ENCODE data around the gene MINDY1. TPM values are rescaled to one million over a fixed set of nuclear protein-coding genes. Genes with fewer than 3 reads are reported as not detected.

MINDY1 gene
- polyA plus RNA-seq, 1 experiment = 12.8 TPM

DNA sequence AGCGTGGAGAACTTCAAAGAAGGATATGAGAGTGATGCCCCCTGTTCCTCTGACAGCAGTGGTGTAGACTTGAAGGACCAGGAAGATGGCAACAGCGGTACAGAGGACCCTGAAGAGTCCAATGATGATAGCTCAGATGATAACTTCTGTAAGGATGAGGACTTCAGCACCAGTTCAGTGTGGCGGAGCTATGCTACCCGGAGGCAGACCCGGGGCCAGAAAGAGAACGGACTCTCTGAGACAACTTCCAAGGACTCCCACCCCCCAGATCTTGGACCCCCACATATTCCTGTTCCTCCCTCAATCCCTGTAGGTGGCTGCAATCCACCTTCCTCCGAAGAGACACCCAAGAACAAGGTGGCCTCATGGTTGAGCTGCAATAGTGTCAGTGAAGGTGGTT, 46.1 kb downstream of the MINDY1 start:
- no peaks in the 10 kb centered on the region for H3K9me3 ChIP-seq (ENCODE audit: control insufficient read depth, insufficient read depth, low read length)
- H3K4me3 ChIP-seq (ENCODE audit: low read depth, low read length) = no peak overlapping the region
- no peak overlapping the region for H3K27ac ChIP-seq (ENCODE audit: low read depth, low read length)
- ChIA-PET POLR2A (interaction anchor here (0.6 kb wide), 1 partner anchor 39 kb away, joined by 3 read pairs; no protein-coding TSS in a partner anchor), CTCF (no interaction called here)
- TF ChIP-seq, protein P1, sequence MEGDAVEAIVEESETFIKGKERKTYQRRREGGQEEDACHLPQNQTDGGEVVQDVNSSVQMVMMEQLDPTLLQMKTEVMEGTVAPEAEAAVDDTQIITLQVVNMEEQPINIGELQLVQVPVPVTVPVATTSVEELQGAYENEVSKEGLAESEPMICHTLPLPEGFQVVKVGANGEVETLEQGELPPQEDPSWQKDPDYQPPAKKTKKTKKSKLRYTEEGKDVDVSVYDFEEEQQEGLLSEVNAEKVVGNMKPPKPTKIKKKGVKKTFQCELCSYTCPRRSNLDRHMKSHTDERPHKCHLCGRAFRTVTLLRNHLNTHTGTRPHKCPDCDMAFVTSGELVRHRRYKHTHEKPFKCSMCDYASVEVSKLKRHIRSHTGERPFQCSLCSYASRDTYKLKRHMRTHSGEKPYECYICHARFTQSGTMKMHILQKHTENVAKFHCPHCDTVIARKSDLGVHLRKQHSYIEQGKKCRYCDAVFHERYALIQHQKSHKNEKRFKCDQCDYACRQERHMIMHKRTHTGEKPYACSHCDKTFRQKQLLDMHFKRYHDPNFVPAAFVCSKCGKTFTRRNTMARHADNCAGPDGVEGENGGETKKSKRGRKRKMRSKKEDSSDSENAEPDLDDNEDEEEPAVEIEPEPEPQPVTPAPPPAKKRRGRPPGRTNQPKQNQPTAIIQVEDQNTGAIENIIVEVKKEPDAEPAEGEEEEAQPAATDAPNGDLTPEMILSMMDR (IDR thresholded peaks at IDR 0.05; ENCODE audit: low read depth, low read length) = no peak
- DNase-seq (ENCODE audit: low read depth, low spot score) = no peak
- H3K27me3 ChIP-seq (ENCODE audit: control insufficient read depth, insufficient read depth, low read length) = no peaks in the 10 kb centered on the region

DNA sequence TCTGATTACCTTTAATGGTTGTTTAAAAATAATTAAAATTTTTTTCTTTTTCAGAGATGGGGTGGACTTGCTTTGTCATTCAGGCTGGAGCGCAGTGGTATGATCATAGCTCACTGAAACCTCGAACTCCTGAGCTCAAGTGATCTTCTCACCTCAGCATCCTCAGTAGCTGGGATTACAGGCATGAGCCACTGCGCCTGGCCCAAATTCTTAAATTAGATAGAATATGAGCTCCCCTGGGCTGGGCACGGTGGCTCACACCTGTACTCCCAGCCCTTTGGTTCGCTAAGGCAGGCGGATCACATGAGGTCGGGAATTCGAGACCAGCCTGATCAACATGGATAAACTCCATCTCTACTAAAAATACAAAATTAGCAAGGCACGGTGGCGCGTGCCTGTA, 49.0 kb downstream of the MINDY1 start:
- Histone ChIP-seq H3K9me3 (ENCODE audit: control insufficient read depth, insufficient read depth, low read length) (no peaks in the 10 kb centered on the region), H3K4me3 (ENCODE audit: low read depth, low read length) (no peak overlapping the region), H3K27me3 (ENCODE audit: control insufficient read depth, insufficient read depth, low read length) (no peaks in the 10 kb centered on the region), H3K27ac (ENCODE audit: low read depth, low read length) (no peak overlapping the region)
- CTCF ChIA-PET = interaction anchor here (0.6 to 2.8 kb wide), 4 partner anchors 9 to 441 kb away, joined by 3 to 13 read pairs (median 4); no protein-coding TSS in a partner anchor
- POLR2A ChIA-PET = interaction anchor here (0.6 to 1.0 kb wide), 2 partner anchors 11 to 594 kb away, joined by 4 to 11 read pairs; partner anchors contain the start of gene RPRD2
- no peak for DNase-seq (ENCODE audit: low read depth, low spot score)
- TF ChIP-seq, protein P1 (IDR thresholded peaks at IDR 0.05; ENCODE audit: low read depth, low read length) = no peak

DNA sequence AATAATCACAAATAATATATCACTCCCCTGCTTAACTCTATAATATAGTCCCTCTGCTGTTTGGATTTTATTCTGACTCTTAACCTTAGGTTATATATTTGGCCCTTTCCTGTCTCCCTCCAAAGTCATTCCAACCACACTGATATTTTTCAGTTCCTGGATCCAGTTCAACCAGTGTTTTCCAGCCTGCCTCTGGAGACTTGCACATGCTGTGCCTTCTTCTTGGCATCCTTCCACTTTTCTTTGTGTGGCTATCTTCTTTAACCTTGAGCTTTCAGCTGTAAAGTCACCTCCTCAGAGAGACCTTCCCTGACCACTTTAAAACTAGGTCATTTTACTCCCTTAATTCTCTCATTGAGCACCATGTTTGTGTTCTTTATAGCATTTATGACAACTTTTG, 51.4 kb downstream of the MINDY1 start:
- Histone ChIP-seq H3K27me3 (ENCODE audit: control insufficient read depth, insufficient read depth, low read length) (no peaks in the 10 kb centered on the region), H3K4me3 (ENCODE audit: low read depth, low read length) (no peak overlapping the region), H3K27ac (ENCODE audit: low read depth, low read length) (no peak overlapping the region), H3K9me3 (ENCODE audit: control insufficient read depth, insufficient read depth, low read length) (no peaks in the 10 kb centered on the region)
- no peak for DNase-seq (ENCODE audit: low read depth, low spot score)
- TF ChIP-seq, protein P1 (IDR thresholded peaks at IDR 0.05; ENCODE audit: low read depth, low read length) = no peak
- POLR2A ChIA-PET = no interaction called here
- CTCF ChIA-PET = no interaction called here

DNA sequence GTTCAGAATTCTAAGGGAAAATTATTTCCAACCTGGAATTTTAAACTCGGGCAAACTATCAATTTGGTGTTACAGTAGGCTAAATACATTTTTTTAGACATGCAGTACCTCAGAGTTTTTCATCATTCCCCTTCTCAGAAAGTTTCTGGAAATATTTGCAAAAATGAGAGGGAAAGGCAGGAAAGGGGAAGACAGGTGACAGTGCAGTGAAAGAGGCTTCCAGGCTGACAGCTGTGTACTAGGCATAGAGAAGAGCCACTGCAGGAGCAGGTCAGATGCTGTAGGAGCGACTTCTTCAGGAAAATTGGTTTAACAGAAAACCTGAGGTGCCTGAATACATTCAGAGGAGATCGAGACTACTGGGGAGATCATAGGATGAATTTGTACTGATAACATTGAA, 52.0 kb downstream of the MINDY1 start:
- Histone ChIP-seq H3K27me3 (ENCODE audit: control insufficient read depth, insufficient read depth, low read length) (no peaks in the 10 kb centered on the region), H3K9me3 (ENCODE audit: control insufficient read depth, insufficient read depth, low read length) (no peaks in the 10 kb centered on the region), H3K27ac (ENCODE audit: low read depth, low read length) (no peak overlapping the region), H3K4me3 (ENCODE audit: low read depth, low read length) (no peak overlapping the region)
- DNase-seq (ENCODE audit: low read depth, low spot score) = no peak
- ChIA-PET POLR2A (no interaction called here), CTCF (no interaction called here)
- TF ChIP-seq, protein P1 (IDR thresholded peaks at IDR 0.05; ENCODE audit: low read depth, low read length) = no peak

Small RNA genes lying within 50 kb of the gene (small RNA-seq; reads per million reads assigned to genes)
- 1.3 reads per million for gene RNU6-884P (ENCODE audit: insufficient read length, low read depth)

Other genes starting within 250 kb of the MINDY1 start
- gene CTSS, start 241.1 kb downstream of the MINDY1 start, polyA plus RNA-seq (2011; rRNA removed) = 5.4 and 7.1 TPM in 2 replicates
- gene CTSK, start 198.6 kb downstream of the MINDY1 start, polyA plus RNA-seq (2011; rRNA removed) = 65.4 and 72.5 TPM in 2 replicates
- 34.2 and 40.9 TPM in 2 replicates for gene ARNT, start 130.3 kb downstream of the MINDY1 start, polyA plus RNA-seq (2011; rRNA removed)
- gene CTXND2, start 119.8 kb downstream of the MINDY1 start, polyA plus RNA-seq (2011; rRNA removed) = not detected in 2 replicates
- 30.8 and 35.5 TPM in 2 replicates for gene SETDB1, start 80.5 kb downstream of the MINDY1 start, polyA plus RNA-seq (2011; rRNA removed)
- gene CERS2, start 32.1 kb downstream of the MINDY1 start, polyA plus RNA-seq (2011; rRNA removed) = 193 and 217 TPM in 2 replicates
- gene ANXA9, start 24.6 kb downstream of the MINDY1 start, polyA plus RNA-seq (2011; rRNA removed) = 0.10 and 0.21 TPM in 2 replicates
- 18.3 and 21.7 TPM in 2 replicates for gene PRUNE1, start 1.5 kb upstream of the MINDY1 start, polyA plus RNA-seq (2011; rRNA removed)
- gene BNIPL, start 29.7 kb upstream of the MINDY1 start, polyA plus RNA-seq (2011; rRNA removed) = 0.09 and 0.16 TPM in 2 replicates
- 1.3 and 1.9 TPM in 2 replicates for gene C1orf56, start 40.8 kb upstream of the MINDY1 start, polyA plus RNA-seq (2011; rRNA removed)
- gene CDC42SE1, start 52.7 kb upstream of the MINDY1 start, polyA plus RNA-seq (2011; rRNA removed) = 66.3 and 70.3 TPM in 2 replicates
- 25.2 and 28.3 TPM in 2 replicates for gene MLLT11, start 53.5 kb upstream of the MINDY1 start, polyA plus RNA-seq (2011; rRNA removed)
- gene GABPB2, start 63.9 kb upstream of the MINDY1 start, polyA plus RNA-seq (2011; rRNA removed) = 9.8 and 10.0 TPM in 2 replicates
- gene SEMA6C, start 139.7 kb upstream of the MINDY1 start, polyA plus RNA-seq (2011; rRNA removed) = 1.3 and 1.8 TPM in 2 replicates
- not detected in 2 replicates for gene TNFAIP8L2, start 149.7 kb upstream of the MINDY1 start, polyA plus RNA-seq (2011; rRNA removed)
- gene LYSMD1, start 159.0 kb upstream of the MINDY1 start, polyA plus RNA-seq (2011; rRNA removed) = 9.1 and 9.6 TPM in 2 replicates
- 24.9 and 29.2 TPM in 2 replicates for gene SCNM1, start 159.2 kb upstream of the MINDY1 start, polyA plus RNA-seq (2011; rRNA removed)
- not detected in 2 replicates for gene TMOD4, start 169.1 kb upstream of the MINDY1 start, polyA plus RNA-seq (2011; rRNA removed)
- 66.8 and 75.1 TPM in 2 replicates for gene VPS72, start 183.3 kb upstream of the MINDY1 start, polyA plus RNA-seq (2011; rRNA removed)
- gene PIP5K1A, start 191.7 kb upstream of the MINDY1 start, polyA plus RNA-seq (2011; rRNA removed) = 170 and 179 TPM in 2 replicates
- 258 and 275 TPM in 2 replicates for gene PSMD4, start 247.8 kb upstream of the MINDY1 start, polyA plus RNA-seq (2011; rRNA removed)